GM19193 (cell line): ENCODE measurements around the gene GADL1.

Source experiments
- POLR2A ChIP-seq: IDR thresholded peaks from 4 replicates; pipeline ENCODE4 v1.6.1; 2011; ENCODE audit not compliant: insufficient read depth, insufficient read length; ENCODE audit errors: extremely low read depth

The GADL1 gene

GRCh38 chr3:30693470-30694120 lies 200.9 kb downstream of the GADL1 start:
- TF ChIP-seq POLR2A = no peak

DNA sequence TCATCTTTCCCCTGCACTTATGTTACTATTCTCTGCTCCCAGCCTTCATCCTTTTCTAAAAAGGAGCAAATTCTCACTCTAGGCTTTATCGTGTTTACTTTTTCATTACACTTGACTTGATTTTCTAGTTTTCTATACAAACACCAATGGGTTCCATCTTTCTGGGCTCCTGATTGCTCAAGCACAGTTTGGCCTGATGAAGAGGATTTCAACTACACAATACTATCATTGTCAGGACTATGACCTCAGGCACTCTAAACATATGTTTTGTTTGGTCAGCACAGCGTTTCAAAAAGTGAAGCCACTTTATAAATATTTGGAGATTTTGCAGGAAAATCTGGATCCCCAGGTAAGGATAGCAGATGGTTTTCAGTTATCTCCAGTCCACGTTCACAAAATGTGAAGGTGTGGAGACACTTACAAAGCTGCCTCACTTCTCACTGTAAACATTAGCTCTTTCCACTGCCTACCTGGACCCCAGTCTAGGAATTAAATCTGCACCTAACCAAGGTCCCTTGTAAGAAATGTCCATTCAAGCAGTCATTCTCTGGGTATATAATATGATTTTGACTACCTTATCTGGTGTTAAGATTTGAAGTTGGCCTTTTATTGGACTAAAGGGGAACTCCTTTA lies 201.8 kb downstream of the GADL1 start:
- no peak for TF ChIP-seq POLR2A

GRCh38 chr3:30691944-30692343 lies 202.5 kb downstream of the GADL1 start:
- no peak for TF ChIP-seq POLR2A

GRCh38 chr3:30691249-30691880 lies 203.1 kb downstream of the GADL1 start:
- no peak for TF ChIP-seq POLR2A

GRCh38 chr3:30690199-30690598 lies 204.3 kb downstream of the GADL1 start:
- no peak for TF ChIP-seq POLR2A

DNA sequence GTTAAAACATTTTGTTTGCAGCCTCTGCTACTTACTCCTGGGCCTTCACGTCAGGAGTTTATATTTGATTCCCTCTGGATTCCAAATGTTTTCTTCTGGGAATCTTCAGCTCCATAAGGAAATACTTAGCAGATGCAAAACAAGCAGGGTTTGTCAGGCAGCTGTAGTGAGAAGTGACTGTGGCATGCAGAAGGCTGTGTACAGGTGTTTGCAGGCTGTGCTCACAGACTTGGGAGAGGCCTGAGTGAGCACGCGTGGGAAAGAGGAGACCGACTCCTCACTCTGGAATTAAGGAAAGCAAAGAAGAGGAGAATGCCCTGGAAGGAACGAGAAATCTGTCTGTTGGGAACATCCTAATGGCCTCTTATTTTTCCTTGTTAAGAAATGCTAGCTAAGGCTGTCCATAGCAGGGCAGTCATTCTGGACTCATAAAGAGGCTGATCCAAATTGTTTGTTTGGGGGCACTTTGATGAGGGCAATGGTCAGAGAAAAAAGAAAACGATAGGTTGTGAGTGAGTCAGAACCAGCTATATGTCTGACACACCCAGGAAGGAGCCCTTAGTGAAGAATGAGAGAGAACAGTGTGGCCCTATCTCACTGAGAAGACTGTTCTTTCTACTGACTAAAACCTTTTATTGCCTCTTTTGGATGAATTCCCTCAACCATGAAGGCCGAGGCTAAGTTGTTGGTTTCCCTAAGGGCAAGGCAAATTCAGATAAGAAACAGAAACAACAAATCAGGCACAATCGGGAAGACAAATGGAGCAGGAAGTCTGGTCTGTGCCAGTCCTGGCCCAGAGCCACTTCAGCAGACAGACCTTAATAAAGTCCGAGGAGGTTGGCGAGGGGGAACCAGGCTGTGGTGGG lies 205.5 kb downstream of the GADL1 start:
- no peak for TF ChIP-seq POLR2A

DNA sequence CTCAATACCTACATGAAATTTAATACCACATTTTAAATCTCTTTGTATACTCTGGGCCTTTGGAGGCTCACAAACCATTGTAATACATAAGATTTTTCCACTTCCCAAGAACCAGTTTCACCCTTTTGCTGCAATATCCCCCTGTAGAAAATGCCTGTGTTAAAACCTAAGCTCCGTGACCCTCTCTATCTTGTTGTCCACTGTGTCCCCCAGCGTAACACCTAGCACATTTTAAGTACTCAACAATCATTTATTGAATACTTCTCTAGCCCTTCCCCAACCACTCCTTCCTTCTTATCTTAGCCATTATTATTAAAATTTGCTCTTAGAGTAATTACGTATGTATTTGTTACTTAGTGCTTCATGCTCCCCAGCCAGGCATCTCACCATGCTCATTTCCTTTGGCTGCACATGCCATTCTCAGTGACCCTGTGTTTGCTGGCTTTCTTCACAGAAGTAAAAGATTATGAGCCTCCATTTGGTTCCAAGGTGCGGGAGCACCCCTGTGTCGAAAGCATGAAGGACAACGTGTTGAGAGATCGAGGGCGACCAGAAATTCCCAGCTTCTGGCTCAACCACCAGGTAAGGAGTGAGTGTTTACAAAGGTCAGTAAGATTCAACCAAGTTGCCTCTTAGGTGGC lies 206.4 kb downstream of the GADL1 start:
- TF ChIP-seq POLR2A = no peak

DNA sequence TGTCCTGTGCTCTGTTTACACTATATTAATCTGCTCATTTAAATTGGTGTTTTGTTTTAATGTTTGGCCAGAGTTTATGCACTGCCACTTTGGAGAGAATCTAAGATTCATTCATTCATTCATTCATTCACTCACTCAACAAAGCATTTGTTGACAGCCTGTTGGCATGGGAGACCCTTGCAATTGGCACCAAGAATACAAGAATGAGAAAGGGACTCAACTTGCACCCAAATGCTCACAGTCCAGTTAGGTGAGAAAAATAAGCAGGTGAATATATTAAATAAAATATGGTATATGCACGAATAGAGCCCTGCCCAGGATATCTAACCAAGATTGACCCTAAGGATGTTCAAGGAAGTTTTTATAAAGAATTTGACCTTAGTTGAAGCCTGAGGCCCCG lies 207.7 kb downstream of the GADL1 start:
- no peak for TF ChIP-seq POLR2A

GRCh38 chr3:30686176-30686575 lies 208.3 kb downstream of the GADL1 start:
- no peak for TF ChIP-seq POLR2A

GRCh38 chr3:30685267-30685667 lies 209.2 kb downstream of the GADL1 start:
- no peak for TF ChIP-seq POLR2A

DNA sequence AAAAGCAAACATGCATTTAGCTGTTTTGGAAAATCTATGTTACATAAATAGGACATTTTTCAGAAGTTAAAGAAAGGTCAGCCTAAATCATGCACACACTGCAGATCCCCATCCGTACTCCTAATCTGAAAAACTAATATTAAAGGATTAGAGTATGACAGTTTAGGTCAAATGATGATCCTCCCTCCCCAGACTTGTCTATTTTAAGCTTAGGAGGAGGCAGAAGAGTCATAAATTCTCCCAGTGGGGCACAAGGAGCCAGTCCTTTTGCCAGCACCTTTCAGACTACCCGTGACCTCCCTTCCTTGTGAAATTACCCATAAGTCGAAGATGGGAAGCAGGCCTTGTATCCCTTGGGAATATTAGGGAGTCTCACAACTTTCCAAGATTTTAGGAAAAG lies 210.1 kb downstream of the GADL1 start:
- TF ChIP-seq POLR2A = no peak

DNA sequence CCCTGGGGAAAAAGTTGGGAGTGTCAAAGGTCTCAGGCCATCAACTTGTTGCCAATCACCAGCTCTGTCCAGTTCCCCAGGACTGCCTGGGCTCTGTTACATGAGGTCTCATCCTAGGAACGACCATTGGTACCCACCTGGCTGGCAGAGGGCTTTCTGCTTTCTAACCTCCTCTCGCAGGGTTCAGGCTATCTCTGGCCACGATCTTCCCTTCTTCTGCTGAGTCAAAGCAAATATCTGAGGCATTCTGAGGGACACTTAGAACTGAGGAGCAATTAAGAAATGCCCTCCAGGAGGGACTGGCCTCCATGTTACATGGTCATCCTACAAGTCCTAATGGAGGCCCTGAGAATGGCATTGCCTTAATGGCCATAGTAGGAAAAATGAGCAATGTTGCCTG lies 210.7 kb downstream of the GADL1 start:
- no peak for TF ChIP-seq POLR2A

DNA sequence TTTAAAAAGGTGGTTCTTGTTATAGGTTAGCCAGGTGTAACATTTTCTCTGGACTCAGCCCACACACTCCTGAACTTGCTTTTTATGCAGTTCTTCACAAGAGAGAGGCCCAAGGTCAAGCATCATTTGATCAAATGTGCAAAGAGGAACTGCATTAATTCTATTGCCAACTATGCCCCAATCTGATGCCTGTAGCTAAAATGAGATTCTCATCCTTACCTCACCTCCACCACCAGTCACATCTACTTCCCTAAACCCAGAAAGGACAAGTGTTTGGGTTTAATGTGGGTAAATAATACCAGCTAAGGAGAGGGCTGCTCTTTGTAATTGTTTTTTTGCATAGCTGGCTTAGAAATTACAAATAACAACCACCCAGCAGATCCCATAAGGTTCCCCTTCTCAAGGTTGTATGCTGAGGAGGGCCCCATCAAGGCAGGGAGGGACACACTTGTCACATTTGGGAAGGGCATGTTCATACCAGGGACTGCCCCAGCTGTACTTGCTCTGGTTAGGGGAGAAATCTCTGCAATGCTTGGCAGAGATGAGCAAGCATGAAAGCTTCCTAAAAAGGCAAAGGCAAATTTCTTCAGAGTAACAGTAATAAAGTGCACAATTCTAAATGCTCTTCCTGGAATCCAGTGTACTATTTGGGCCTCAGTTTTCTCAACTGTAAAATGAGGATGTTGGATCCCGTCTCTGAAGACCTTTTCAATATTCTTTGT lies 211.9 kb downstream of the GADL1 start:
- TF ChIP-seq POLR2A = no peak

GRCh38 chr3:30681649-30682211 lies 212.7 kb downstream of the GADL1 start:
- no peak for TF ChIP-seq POLR2A
